Umbilical cord (tissue), 2 donors: Measurements from ENCODE around the gene FTCD. TPM values are rescaled to one million over a fixed set of nuclear protein-coding genes. Genes with fewer than 3 reads are reported as not detected.
"Not testable (repeated sequence)": the region's sequence is repeated elsewhere in the genome, so short reads cannot be mapped to it uniquely, and the experiment has no call there.

Experiments used
- DNase-seq: peaks from one replicate; pipeline ENCODE4 v3.0.0-alpha.2; 2015; ENCODE audit warnings: low spot score
- total RNA-seq: library from RNA; depleted of rRNA; stranded (reverse); fragments of >200 nt; gene quantifications from one replicate; pipeline ENCODE4 v1.2.3, GENCODE V29; 2014; ENCODE audit warnings: low replicate concordance; ENCODE audit not compliant: insufficient read depth

FTCD gene
- total RNA-seq, 1 donor from 2014 or later: not detected

DNA sequence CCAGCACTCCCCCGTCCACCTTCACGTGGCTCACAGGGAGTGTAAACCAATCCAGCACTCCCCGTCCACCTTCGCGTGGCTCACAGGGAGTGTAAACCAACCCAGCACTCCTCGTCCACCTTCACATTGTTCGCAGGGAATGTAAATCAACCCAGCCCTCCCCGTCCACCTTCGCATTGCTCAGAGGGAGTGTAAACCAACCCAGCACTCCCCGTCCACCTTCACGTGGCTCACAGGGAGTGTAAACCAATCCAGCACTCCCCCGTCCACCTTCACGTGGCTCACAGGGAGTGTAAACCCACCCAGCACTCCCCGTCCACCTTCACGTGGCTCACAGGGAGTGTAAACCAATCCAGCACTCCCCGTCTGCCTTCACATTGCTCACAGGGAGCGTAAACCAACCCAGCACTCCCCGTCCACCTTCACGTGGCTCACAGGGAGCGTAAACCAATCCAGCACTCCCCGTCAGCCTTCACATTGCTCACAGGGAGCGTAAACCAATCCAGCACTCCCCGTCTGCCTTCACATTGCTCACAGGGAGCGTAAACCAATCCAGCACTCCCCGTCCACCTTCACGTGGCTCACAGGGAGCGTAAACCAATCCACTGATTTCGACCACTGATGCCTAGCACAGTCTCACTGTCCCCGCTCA is 14.9 kb downstream of the FTCD start:
- DNase-seq: not testable (repeated sequence)

DNA sequence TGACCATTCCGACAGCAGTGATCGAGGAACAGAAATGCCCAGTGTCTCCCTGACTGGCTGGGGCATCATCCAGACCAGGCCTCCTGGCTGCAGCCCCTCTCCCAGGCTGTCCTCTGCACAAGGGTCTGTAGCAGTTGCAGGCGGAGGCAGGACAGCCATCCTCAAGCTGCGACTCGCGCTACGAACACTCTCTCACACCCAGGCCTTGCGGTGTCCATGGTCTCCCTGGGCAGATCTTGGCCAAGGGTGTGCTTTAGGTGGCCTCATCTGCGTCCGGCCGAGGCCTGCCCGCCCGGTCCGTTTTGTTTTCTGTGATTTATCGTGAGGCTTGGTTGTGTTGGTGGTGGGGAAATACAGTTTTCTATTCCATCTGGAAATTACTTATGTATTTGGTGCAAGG is 15.7 kb downstream of the FTCD start:
- DNase-seq: no peak

DNA sequence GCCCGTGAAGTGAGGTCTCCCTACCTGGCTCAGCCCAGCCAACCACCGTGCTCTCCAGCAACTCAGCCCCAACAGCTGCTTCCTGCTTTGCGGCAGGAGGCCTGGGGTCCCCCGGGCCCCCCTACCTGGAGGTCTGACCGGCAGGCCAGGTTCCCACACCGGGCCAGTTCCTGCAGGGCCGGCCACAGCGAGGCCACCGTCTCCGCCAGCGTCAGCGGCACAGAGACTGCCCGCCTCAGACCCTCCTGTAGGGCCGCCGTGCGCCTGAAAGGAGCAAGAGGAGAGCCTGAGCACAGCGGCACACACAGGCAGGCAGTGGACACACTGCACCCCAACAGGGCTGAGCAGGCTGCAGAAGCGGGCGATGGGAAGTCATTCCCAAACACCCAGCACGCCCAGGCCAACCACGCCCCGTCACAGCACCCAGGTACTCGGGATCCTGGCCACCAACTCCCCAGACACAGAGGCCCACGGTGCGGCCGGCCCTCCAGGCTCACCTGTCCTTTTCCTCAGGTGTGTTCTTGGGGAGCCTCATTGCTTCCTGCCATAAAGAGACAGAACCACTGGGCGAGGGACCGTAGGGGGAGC is 16.9 kb downstream of the FTCD start:
- no peak for DNase-seq

GRCh38 chr21:46137908-46138307 is 17.5 kb downstream of the FTCD start:
- DNase-seq: no peak

DNA sequence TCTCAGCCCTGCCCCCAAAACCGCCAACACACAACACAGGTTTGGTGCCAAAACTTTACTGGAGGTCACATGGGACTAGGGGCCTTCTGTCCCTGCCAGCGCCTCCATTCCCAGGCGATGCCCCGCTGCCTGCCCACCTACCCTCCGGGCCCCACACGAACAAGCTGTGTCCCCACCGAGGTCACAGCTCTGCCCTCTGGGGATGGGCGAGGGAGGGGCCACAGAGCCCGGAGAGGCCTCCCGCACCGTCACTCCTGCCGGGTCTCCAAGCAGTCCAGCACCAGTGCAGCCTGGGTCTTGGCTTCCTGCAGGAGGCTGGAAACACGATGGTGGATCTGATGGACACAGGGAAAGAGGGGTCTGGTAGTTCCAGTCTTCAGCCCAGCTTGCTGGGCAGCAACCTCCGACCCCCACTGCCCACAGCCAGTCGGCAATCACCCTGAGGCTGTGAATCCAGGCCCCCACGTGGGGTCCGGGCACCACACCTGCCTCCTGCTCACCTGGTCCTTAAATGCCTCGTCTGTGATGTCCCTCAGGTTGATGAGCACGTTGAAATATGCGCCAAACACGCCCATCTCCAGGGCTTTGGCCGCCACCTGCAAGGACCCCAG is 18.5 kb downstream of the FTCD start:
- DNase-seq: no peak

- DNase-seq: no peak
These were observed 19.5 kb downstream of the FTCD start for GRCh38 chr21:46135782-46136395.

- no peak for DNase-seq
These were observed 23.3 kb downstream of the FTCD start for GRCh38 chr21:46131838-46132651.

DNA sequence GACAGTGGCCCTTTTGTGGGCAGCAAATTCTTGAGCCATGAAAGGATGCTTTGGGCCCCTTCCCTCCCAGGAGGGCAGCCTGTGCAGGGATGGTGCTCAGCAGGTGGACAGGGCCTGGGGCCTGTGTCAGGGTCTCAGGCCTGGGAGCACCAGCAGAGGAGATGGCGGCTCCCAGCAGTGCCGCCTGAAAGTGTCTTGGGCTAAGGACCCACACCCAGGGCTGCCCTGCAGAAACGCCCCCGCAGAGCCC is 23.9 kb downstream of the FTCD start:
- no peak for DNase-seq

- DNase-seq: no peak
These were observed 24.4 kb downstream of the FTCD start for GRCh38 chr21:46130831-46131587.

- DNase-seq: no peak
These were observed 25.3 kb downstream of the FTCD start for GRCh38 chr21:46129846-46130651.

- no peak for DNase-seq
These were observed 26.3 kb downstream of the FTCD start for GRCh38 chr21:46128933-46129571.

DNA sequence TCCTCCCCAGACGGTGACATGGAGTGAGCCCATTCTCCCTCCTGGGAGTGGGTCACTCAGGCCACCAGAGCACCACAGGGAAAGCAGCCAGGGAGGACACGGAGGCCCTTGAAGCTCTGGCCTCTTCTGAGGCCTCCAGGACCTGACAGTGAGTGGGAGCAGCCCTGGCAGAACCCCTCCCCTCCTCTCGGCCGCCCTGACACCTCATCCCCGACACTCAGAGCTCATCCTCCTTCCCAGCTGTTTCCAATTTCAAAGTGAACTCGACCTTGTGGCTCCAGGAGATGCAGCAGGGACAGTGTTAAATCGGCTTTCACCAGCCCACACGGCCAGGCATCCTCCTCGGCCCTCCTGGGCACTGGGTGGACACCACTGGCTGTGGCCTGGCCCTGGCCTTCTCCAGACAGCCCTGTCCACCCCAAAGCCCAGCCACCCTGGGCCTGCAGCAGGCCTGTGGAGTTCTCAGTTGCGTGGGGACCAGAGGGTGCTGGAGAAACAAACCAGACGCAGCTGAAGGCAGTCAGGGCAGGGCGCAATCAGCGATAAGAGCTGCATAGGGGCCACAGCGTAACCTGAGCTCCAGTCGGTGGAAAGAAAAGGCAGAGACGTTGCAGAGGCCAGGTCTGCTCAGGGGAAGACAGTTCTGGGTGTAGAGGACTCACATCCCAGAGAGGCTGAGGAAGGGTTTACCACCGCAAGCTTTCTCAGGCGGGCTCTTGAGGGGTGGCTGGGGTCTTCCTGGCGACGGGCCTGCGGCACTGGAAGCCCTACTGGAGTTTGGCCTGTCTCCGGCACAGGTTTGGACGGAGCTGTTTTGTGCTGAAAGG is 27.1 kb downstream of the FTCD start:
- peak; percentile 96 for DNase-seq

- DNase-seq: no peak
These were observed 27.9 kb downstream of the FTCD start for GRCh38 chr21:46127239-46128105.

- no peak for DNase-seq
These were observed 28.8 kb downstream of the FTCD start for GRCh38 chr21:46126309-46127238.

GRCh38 chr21:46125846-46126301 is 29.5 kb downstream of the FTCD start:
- no peak for DNase-seq

DNA sequence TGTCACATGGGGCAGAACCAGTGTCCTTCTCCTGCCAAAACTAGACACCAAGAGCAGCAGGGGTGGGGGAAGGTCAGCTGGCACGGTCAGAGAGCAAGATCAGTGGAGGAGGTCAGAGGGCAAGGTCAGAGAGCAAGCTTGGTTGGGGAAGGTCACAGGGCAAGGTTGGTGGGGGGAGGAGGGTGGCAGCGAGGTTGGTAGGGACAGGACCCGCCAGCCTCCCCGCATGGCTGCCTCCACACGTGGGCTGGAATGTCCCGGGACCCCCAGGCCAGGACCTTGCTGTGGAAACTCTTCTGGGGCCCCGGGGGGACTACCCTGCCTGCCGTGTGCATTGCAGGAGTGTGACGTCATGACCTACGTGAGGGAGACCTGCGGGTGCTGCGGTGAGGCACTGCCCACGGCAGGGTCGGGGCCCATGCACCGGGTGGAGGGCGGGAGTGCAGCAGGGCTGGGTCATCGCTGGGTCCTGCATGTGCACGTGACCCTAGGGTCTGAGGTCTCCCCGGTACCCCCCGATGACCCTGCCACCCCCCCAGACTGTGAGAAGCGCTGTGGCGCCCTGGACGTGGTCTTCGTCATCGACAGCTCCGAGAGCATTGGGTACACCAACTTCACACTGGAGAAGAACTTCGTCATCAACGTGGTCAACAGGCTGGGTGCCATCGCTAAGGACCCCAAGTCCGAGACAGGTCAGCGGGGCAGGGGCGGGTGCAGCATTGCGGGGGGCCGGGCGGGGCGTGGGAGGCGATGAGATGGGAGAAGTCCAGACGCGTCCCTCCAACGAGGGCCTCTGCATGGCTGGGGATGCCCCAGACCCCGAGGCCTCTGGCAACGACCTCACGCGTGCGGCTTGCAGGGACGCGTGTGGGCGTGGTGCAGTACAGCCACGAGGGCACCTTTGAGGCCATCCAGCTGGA is 30.2 kb downstream of the FTCD start:
- DNase-seq: no peak
